Retinal pigment epithelial cell (primary cell): Measurements from ENCODE around the gene LRRC28.

ENCODE experiments used
- DNase-seq: peaks from one replicate; pipeline ENCODE4 v3.0.0-alpha.2; 2010; ENCODE audit warnings: low read depth
- H3K4me3 ChIP-seq: 2 replicates; pipeline ENCODE4 v1.5.1; 2011; ENCODE audit warnings: mild to moderate bottlenecking, low read length, control low read depth, moderate library complexity
- TF ChIP-seq, protein P1 (sequence below): conservative IDR thresholded peaks from 2 replicates; pipeline ENCODE4 v1.5.1; 2011; ENCODE audit warnings: low read depth, low read length, control low read depth, inconsistent platforms

Gene LRRC28

DNA sequence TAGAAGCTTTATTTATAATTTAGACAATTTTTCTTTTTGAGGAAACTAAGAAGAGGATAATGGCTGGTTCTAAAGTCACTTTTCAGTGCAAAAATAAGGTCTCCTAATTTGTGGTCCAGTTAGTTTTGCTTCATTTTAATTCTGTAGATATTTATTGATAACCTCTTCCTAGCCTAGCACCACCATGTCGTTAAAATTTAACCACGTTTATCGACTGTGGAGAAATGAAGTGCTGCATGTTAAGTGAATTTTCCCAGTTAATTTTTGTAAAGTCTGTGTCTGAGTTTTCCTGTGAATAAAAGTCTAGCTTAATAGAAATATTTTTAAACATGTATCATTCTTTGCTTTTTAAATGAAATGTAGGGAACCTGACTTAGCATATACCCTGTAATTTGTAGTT, 16.7 kb downstream of the LRRC28 start:
- TF ChIP-seq, protein P1, sequence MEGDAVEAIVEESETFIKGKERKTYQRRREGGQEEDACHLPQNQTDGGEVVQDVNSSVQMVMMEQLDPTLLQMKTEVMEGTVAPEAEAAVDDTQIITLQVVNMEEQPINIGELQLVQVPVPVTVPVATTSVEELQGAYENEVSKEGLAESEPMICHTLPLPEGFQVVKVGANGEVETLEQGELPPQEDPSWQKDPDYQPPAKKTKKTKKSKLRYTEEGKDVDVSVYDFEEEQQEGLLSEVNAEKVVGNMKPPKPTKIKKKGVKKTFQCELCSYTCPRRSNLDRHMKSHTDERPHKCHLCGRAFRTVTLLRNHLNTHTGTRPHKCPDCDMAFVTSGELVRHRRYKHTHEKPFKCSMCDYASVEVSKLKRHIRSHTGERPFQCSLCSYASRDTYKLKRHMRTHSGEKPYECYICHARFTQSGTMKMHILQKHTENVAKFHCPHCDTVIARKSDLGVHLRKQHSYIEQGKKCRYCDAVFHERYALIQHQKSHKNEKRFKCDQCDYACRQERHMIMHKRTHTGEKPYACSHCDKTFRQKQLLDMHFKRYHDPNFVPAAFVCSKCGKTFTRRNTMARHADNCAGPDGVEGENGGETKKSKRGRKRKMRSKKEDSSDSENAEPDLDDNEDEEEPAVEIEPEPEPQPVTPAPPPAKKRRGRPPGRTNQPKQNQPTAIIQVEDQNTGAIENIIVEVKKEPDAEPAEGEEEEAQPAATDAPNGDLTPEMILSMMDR: no peak
- DNase-seq: no peak
- H3K4me3 ChIP-seq: no peak overlapping the region

DNA sequence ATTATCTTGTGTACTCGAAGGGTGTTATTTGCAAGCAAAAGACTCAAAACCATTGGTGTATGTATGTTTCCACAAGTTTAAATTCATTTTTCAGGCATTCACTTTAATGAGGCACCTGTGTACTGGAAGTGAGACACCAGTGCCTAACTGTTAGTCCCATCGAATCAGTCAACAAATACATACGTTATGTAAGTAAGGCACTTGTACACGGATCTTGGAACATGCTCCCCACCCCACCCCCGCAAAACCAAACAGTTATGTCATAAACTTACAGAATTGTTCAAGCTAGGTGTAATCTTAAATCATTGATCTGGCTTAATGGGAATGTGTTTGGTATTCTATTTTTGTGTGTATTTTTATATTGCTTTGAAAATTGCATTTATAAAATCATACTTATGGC, 17.1 kb downstream of the LRRC28 start:
- no peak for DNase-seq
- TF ChIP-seq, protein P1: no peak
- H3K4me3 ChIP-seq: no peak overlapping the region

DNA sequence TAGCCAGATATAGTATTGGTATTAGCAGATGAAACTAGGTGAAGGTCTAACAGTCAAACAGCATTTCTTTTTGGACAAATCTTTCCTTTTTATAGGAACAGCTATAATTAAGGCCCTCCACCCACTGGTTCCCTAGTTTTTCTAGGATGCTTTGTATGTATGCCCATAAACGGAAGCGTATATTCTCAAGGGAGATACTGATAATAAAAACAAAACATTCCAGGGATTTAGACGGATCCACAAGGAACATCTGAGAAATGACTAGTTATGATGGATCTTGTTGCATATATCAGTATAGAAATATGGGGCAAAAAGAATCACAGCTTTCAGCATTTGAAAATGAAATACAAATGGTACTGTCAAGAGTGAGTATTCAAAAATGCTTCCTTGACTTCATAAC, 22.5 kb downstream of the LRRC28 start:
- no peak for DNase-seq
- no peak overlapping the region for H3K4me3 ChIP-seq
- TF ChIP-seq, protein P1: no peak

GRCh38 chr15:99275061-99275460, 23.8 kb downstream of the LRRC28 start:
- TF ChIP-seq, protein P1: no peak
- DNase-seq: no peak
- no peak overlapping the region for H3K4me3 ChIP-seq

DNA sequence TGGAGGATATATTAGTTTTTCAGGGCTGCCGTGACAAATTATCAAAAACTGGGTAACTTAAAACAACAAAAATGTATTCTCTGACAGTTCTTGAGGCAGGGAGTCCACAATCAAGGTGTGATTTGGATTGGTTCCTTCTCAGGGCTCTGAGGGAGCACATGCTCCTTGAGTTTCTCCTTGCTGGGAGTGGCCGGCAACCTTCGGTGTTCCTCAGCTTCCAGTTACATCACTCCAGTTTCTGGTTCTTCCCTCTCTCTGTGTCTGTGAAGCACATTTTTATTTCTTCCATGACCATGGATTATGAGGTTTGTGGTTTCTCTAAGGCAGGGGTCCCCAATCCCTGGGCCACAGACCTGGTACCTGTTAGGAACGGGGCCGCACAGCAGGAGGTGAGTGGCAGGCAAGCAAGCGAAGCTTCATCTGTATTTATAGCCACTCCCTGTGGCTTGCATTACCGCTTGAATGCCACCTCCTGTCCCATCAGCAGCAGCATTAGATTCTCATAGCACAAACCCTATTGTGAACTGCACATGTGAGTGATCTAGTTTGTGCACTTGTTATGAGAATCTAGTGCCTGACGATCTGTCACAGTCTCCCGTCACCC, 24.3 kb downstream of the LRRC28 start:
- no peak overlapping the region for H3K4me3 ChIP-seq
- TF ChIP-seq, protein P1: no peak
- no peak for DNase-seq

- no peak overlapping the region for H3K4me3 ChIP-seq
- TF ChIP-seq, protein P1: no peak
- no peak for DNase-seq
Observed at GRCh38 chr15:99279290-99279689, 28.0 kb downstream of the LRRC28 start.

DNA sequence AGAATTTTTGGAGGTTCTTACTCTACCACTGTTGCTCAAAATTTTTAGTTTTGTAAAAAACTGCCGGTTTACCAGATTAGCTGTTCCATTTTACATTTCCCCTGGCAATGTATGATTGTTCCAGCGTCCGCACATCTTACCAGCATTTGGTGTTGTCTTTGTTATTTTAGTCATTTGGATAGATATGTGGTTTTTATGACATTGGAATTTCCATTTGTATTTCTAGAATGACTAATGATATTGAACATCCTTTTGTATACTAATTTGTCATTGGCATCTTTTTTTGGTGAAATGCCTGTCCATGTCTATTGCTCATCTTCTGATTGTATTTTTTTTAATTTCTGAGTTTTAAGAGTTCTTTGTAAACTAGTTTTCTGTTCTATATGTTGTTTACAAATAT, 28.5 kb downstream of the LRRC28 start:
- no peak overlapping the region for H3K4me3 ChIP-seq
- DNase-seq: no peak
- TF ChIP-seq, protein P1: no peak
